HG03342 (cell line): ENCODE measurements around the gene TEAD2.

Experiments used
- ATAC-seq: cut with Tn5 transposase; IDR thresholded peaks from one replicate; pipeline ENCODE4 v1.9.1; 2021; ENCODE audit warnings: mild to moderate bottlenecking, moderate library complexity; ENCODE audit not compliant: unreplicated experiment

The TEAD2 gene

GRCh38 chr19:49362048-49362928, at the start of gene TEAD2:
TSS of gene TEAD2 (minus strand) at chr19:49362416. CDS start at chr19:49360075, 2,341 bp downstream.
- no peak for ATAC-seq

GRCh38 chr19:49411681-49412326, 49.6 kb upstream of the TEAD2 start:
- ATAC-seq, result no peak

DNA sequence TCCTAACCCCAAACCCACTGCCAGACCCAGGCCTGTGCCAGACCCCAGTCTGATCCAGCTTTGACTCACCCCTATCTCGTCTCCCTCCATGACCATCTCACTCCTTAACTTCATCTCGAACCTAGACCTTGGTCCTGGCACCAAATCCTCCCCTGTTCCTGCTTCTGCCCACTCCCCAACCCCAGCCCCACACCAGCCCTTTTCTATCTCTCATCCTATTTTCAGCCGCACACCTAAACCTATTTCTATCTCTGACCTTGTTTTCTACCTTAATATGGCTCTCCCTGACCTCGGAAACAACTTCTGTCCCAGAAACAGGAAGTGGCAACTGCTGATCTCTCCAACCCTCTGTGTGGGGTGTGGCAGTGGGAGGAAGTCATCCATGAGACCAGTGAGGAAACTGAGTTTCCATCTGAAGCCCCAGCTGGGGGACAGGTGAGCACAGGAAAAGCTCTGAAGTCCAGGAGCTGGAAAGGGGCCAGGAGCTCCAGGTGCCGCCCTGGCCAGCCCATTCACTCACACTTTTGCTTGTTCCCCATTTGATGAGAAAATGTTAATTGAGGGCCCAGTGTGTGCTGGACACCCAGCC, 47.3 kb upstream of the TEAD2 start:
- ATAC-seq, result no peak

- no peak for ATAC-seq
Measured at GRCh38 chr19:49408816-49409440, 46.7 kb upstream of the TEAD2 start.

GRCh38 chr19:49407482-49408015, 45.3 kb upstream of the TEAD2 start:
- no peak for ATAC-seq

DNA sequence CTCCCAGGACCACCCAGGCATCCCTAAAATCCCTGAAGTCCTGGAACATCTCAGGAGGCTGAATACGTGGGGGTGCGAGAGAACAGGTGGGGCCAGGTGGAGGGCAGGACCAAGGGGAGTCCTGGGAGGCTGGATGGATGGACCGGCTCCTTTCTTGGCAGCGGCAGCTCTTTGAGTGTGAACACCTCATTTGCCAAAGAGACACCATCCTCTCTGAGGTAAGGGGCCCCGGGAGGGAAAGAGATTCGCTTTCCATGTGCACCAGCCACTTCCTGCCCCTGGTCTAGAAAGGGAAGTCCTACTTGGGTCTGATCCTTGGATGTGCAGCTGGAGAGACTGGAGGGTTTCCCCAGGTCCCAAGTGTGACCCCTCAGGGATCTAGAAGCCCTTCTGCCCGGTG, 44.9 kb upstream of the TEAD2 start:
- no peak for ATAC-seq

DNA sequence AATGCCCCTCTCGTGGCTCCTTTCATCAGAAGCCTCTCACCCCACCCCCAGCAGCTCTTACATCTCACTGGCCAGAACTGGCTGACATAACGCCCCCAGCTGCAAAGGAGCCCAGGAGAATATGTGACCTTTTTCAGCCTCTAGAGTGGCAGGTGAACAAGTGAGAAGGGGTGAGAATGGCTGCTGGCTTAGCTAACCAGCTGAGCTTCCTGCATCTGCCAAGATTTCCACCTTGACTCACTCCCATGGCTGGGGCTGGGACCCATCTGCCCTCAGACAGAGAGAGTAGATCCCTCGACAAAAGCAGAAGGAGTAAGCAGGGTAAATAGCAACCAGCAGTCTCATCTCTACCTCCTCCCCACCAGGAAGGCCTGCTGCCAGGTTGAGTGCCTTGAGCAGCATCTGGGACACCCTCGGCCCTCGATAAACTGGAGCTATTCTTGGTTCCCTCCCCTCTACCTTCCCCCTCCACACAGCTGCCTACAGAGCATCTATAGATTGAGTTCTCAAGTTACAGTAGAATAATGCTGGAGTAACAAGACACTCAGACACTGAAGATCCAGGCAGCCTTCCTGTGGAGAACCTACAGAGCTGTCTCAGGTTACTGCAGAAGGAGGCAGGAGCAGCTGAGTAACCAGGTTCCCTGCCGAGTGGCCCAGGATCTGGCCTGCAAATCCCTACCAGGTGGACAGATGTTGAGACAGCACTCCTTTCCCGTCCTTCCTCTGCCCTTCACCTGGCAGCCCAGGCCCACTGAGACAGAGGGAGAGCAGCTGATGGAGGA, 41.4 kb upstream of the TEAD2 start:
- no peak for ATAC-seq

- no peak for ATAC-seq
Measured at GRCh38 chr19:49400029-49400428, 37.8 kb upstream of the TEAD2 start.

DNA sequence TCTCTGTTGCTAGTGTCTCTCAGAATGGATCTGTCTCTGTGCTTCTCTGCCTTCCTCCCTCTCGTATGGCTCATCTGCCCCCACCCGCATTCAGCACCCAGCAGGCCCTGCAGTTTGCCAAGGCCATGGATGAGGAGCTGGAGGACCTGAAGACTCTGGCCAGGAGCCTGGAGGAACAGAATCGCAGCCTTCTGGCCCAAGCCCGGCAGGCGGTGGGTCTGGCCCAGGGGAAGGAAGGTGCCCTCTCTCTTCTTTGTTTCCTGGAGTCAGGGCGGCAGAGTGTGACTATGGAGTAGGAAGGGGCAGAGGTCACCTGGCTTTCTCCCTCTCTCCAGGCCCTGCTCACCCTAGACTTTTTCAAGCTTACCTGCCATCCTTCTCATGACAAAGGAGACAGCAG, 36.7 kb upstream of the TEAD2 start:
- ATAC-seq, result no peak

- ATAC-seq, result no peak
Measured at GRCh38 chr19:49398001-49398615, 35.9 kb upstream of the TEAD2 start.

- ATAC-seq, result no peak
Measured at GRCh38 chr19:49396738-49397505, 34.7 kb upstream of the TEAD2 start.

DNA sequence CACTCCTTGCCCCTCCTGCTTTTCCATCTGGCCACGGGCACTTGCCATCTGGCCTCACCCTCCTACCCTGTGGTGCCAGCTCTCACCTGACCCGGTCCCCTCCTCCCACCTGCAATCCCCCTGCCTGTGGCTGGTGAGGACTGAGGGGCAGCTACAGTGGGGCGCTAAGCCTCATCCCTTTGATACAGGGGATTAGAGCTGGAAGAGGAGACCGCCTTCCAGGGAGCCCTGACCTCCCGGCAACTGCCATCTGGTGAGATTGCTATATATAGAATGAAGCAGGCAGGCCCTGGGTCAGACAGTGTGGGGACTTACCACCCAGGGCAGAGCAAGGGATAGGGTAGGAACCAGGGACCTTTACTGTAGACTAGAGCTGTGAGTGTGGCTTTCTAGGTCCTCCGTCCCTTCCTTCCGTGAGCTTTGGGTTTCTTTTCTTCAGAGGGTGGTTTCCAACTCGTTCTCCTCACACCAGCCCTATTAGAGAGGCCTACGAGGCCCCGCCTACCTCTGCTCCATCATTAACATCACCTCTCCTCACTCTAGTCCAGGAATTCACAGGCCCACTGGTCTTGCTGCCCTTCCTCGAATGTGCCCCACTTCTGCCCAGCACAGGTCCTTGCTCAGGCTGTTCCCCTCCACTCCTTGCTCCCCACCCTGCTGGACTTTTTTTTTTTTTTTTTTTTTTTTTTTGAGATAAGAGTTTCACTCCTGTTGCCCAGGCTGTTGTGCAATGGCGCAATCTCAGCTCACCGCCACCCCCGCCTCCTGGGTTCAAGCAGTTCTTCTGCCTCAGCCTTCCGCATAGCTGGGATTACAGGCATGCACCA, 33.6 kb upstream of the TEAD2 start:
- ATAC-seq, result no peak

GRCh38 chr19:49393881-49394280, 31.7 kb upstream of the TEAD2 start:
- no peak for ATAC-seq

DNA sequence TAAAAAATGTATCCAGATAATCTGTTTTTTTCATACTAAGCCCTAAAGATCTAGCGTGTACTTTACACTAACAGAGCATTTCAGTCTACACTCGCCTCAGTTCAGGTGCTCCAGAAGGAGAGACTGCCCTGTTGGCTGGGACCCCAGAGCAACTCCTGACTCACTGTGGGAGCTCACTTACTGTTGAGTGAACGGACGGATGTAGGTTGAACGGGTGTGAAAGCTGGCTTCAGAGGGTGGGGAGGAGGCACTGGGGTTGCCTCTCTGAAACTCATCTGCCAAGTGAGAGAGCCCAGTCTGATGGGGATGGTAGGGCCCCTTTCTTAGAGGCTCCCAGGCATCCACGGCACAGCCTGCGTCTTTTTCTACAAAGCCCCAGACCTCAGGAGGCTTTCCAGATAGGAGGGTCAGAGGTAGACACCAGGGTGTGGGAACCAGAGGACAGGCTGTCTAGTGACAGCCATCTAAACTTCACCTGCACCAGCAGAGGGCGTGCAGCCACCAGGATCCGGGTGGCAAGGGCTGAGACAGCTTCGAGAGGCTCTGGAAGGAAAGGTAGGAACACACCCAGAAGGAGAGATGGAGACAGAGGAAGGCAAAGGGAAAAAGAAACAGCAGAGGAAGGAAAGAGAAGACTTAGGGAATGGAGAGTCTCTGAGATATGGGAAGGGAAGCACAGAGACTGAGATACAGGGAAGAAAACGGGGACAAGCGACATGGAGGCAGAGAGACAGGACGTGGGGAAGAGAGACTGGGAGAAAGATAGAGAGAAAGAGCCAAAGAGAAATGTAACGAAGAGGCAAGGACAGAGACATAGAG, 29.6 kb upstream of the TEAD2 start:
- no peak for ATAC-seq

DNA sequence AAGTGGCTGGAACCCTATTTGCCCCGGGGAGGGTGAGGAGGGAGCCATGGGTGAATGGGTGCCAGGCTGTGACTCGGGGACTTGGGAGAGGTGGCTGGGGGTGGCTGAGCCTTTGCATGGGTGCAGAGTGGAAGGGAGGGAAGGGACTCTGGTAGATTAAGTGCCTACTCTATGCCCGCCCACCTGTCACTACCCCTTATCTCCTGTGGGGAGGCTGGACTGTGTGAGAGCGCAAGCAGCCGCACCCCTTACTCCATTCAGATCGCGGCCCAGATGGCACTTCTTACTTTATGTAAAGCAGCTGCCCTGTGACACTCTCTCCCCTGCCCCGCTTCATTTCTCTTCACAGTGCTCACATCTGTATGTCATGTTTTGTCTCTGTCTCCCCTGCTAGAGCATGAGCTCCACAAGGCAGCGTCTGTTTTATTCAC, 28.7 kb upstream of the TEAD2 start:
- no peak for ATAC-seq

DNA sequence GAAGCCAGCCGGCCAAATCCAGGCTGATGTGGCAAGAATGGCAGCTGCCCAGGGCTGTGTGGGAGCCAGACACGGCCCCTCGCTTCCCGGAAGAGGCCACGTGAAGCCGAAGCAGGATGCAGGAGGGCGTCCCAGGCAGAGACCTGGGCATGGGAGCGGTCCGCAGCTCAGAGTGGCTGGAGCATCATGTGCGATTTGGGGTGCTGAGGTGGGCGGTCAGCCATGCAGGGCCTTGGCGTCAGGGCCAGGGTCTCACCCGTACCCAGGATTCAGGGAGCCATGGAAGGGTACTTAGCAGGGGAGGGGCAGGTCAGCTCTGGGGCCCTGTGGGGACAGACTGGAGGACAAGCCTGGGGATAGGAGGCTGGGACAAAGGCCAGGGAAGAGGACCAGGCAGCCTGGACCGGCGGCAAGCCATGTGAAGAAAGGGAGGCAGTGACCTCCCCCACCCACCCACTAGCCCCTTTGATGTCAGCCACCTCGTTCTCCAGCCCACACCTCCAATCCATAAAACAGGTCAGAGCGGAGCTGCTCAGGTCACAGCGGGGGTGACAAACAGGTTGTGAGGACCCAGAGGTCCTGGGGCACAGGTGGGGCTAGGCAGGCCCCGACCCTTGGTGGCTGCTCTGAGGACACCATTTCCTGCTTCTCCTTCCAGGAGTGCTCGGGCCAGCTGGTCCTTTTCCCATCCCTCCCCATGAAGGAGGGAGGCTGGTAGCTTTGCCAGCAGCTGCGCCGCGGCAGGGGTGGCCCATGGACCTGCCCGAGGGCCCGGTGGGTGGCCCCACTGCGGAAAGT, 28.1 kb upstream of the TEAD2 start:
- ATAC-seq, result no peak

GRCh38 chr19:49389406-49389805, 27.2 kb upstream of the TEAD2 start:
- no peak for ATAC-seq
